ENCODE data around the gene LTBP1.

LTBP1 gene

GRCh38 chr2:32946314-32947075 is at the start of gene LTBP1:
LTBP1 (plus strand) TSS chr2:32946953; CDS start chr2:32947325, 372 bp downstream.
- DNase-seq (ENCODE audit: low read depth) = no peak
- peak; percentile 89 for TF ChIP-seq CTCF (conservative IDR thresholded peaks at IDR 0.05; ENCODE audit: low read depth, low read length)
- peak within 1 kb of the TSS; percentile 73 for H3K4me3 ChIP-seq (ENCODE audit: low read length)

DNA sequence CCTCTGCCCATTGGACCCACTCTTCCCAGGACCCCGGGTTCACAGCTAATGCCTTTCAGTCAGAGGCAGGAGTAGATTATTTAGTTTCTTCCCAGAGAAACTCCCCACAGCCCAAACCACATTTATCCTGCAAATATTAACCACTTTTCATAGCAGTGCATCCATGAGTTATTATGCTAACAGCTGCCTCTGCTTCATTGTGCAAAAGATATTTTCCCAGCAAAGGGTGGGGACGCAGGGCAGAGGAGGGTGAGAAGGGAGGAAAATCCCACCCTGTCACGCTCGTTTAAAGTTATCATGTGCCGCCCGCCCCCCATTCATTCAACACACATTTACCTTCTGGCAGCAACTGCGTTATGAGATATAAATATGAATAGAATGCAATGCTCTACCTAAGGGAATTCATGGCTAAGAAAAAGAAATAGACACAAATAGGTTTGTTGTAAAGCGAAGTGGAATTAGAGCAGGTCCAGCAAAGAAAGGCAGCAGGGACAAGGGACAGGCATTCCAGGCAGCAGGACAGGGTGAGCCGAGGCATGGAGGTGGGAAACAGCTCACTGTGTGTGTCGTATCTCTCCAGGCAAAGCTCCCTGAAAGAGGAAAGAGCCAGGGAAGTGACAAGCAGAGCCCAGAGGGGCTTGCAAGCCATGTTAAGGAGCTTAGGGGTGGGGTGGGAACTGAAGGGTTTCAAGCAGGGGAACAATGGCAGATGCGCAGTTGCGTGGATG is 46.3 kb upstream of the LTBP1 start:
- DNase-seq (ENCODE audit: low read depth) = no peak
- no peak for TF ChIP-seq CTCF (conservative IDR thresholded peaks at IDR 0.05; ENCODE audit: low read depth, low read length)
- H3K4me3 ChIP-seq (ENCODE audit: low read length) = no peak overlapping the region

DNA sequence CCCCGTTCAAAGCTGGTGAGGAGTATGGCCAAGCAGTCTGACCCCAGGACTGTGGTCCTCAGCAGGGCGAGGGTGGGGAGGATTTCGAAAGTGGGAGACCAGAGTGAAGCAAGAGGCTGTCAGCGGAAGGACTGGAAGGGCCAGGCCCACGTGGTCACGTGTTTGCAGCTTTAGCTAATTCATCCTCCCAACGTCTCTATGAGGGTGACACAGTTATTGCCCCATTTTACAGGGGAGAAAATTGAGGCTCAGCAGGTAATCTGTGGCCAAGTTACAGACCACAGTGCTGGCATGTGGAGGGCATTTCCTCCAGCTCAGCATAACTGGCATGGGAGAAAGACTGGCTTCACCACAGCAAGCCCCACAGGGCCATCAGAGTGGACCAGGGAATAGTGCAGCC is 45.4 kb upstream of the LTBP1 start:
- no peak overlapping the region for H3K4me3 ChIP-seq (ENCODE audit: low read length)
- no peak for DNase-seq (ENCODE audit: low read depth)
- TF ChIP-seq CTCF (conservative IDR thresholded peaks at IDR 0.05; ENCODE audit: low read depth, low read length) = no peak

- no peak overlapping the region for H3K4me3 ChIP-seq (ENCODE audit: low read length)
- TF ChIP-seq CTCF (conservative IDR thresholded peaks at IDR 0.05; ENCODE audit: low read depth, low read length) = no peak
Measured at GRCh38 chr2:32902174-32902573, 44.6 kb upstream of the LTBP1 start.

GRCh38 chr2:32902986-32903385 is 43.8 kb upstream of the LTBP1 start:
- TF ChIP-seq CTCF (conservative IDR thresholded peaks at IDR 0.05; ENCODE audit: low read depth, low read length) = no peak
- H3K4me3 ChIP-seq (ENCODE audit: low read length) = no peak overlapping the region
- DNase-seq (ENCODE audit: low read depth) = no peak

More at GRCh38 chr2:32902174-32902573, 44.6 kb upstream of the LTBP1 start:
- DNase-seq (ENCODE audit: low read depth) = no peak

DNA sequence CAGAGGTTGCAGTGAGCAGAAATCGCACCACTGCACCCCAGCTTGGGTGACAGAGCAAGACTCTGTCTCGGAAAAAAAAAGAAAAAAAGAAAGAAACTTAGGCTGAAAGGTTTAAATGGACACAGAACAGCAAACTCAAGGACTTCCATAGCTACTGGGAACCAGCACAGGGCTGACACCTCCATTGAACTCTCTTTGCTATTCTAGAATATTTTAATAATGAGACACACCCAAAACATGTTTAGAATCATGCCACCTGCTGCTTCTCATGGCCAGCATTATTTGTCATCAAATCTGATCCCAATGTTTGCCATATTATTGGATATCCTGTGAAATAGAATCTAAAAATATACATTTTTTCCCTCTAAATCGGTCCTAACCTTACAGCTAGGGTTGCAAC is 42.7 kb upstream of the LTBP1 start:
- no peak overlapping the region for H3K4me3 ChIP-seq (ENCODE audit: low read length)
- no peak for TF ChIP-seq CTCF (conservative IDR thresholded peaks at IDR 0.05; ENCODE audit: low read depth, low read length)
- no peak for DNase-seq (ENCODE audit: low read depth)

GRCh38 chr2:32904751-32905150 is 42.0 kb upstream of the LTBP1 start:
- H3K4me3 ChIP-seq (ENCODE audit: low read length) = no peak overlapping the region
- DNase-seq (ENCODE audit: low read depth) = no peak
- no peak for TF ChIP-seq CTCF (conservative IDR thresholded peaks at IDR 0.05; ENCODE audit: low read depth, low read length)
